Endothelial cell of umbilical vein (primary cell): ENCODE data around the gene TH. TPM values are rescaled to one million over a fixed set of nuclear protein-coding genes. Genes with fewer than 3 reads are reported as not detected.
A peak's percentile ranks its signal among the peaks of the same experiment; 100 is the strongest.

Experiments
- BruUV-seq: library from RNA; stranded (reverse); fragments of 400-500 nt; replicated peaks from 2 replicates; lab custom pipeline; 2021; lab: Mats Ljungman, UMichigan
- CTCF ChIA-PET: fragments of 300-600, 350-600 bp; sonication (Branson Sonifier 250); formaldehyde crosslinking; loops from one replicate; lab custom pipeline; 2021; ENCODE audit warnings: antibody characterized with exemption, inconsistent platforms; lab: Charles Lee
- POLR2A ChIA-PET: fragments of 300-600, 350-600 bp; sonication (Branson Sonifier 250); formaldehyde crosslinking; loops from one replicate; lab custom pipeline; 2021; ENCODE audit warnings: antibody characterized with exemption, inconsistent platforms; lab: Charles Lee
- DNase-seq: peaks from one replicate; pipeline ENCODE4 v3.0.0-alpha.2; 2011; ENCODE audit warnings: low read depth, low spot score
- FAIRE-seq: peaks from 2 replicates; lab custom pipeline; 2011; peaks lifted over from hg19 to GRCh38; lab: Jason Lieb, UNC
- H2AFZ ChIP-seq: 2 replicates; pipeline ENCODE4 v1.6.0; 2012; ENCODE audit warnings: low read depth, low read length, control low read depth, inconsistent platforms
- H3K27ac ChIP-seq: 2 replicates; pipeline ENCODE4 v1.5.1; 2011; ENCODE audit warnings: low read depth, mild to moderate bottlenecking, control low read depth, low read length, moderate library complexity; ENCODE audit not compliant: insufficient read depth
- H3K27me3 ChIP-seq, 2 experiments: 2 replicates each; pipeline versions ENCODE4 v1.6.0 to v1.6.1; 2011; ENCODE audit warnings: low read length in 2 of 2, mixed read lengths in 1 of 2; ENCODE audit not compliant: control insufficient read depth in 2 of 2, insufficient read depth in 2 of 2
- H3K36me3 ChIP-seq, 2 experiments: 2 replicates in 1 of 2; 3 replicates in 1 of 2; pipeline ENCODE4 v1.5.1; 2011; ENCODE audit warnings: low read length in 2 of 2, mild to moderate bottlenecking in 1 of 2, moderate library complexity in 1 of 2; ENCODE audit not compliant: control insufficient read depth in 2 of 2, insufficient read depth in 2 of 2; ENCODE audit errors: extremely low read depth in 1 of 2
- H3K4me1 ChIP-seq: 3 replicates; pipeline ENCODE4 v1.5.1; 2011; ENCODE audit warnings: mild to moderate bottlenecking, low read length; ENCODE audit not compliant: control insufficient read depth, insufficient read depth; ENCODE audit errors: extremely low read depth
- H3K4me2 ChIP-seq: 2 replicates; pipeline ENCODE4 v1.6.1; 2011; ENCODE audit warnings: low read length, control low read depth, mixed read lengths; ENCODE audit not compliant: insufficient read depth
- H3K4me3 ChIP-seq, 3 experiments: fragments of 200-600 bp in 1 of 3; sonication (generic), shearing (Covaris generic) in 1 of 3; replicated peaks in 1 of 3; 2 replicates each; pipeline ENCODE4 v1.5.1; 2011 to 2016; ENCODE audit warnings: control low read depth in 3 of 3, low read length in 3 of 3, mild to moderate bottlenecking in 2 of 3, inconsistent platforms in 1 of 3, low read depth in 1 of 3, moderate library complexity in 1 of 3; ENCODE audit not compliant: insufficient read depth in 1 of 3
- H3K79me2 ChIP-seq: 2 replicates; pipeline ENCODE4 v1.6.0; 2012; ENCODE audit warnings: low read length, inconsistent platforms; ENCODE audit not compliant: control insufficient read depth, insufficient read depth
- H3K9ac ChIP-seq: replicated peaks from 2 replicates; pipeline ENCODE3; 2011; ENCODE audit warnings: low read length, control low read depth; ENCODE audit not compliant: insufficient read depth; ENCODE audit errors: extremely low read depth
- H3K9me1 ChIP-seq: replicated peaks from 3 replicates; pipeline ENCODE4 v1.6.0; 2011; ENCODE audit warnings: mild to moderate bottlenecking, low read length; ENCODE audit not compliant: control insufficient read depth, insufficient read depth; ENCODE audit errors: extremely low read depth
- H3K9me3 ChIP-seq: replicated peaks from 2 replicates; pipeline ENCODE4 v1.5.1; 2012; ENCODE audit warnings: low read length, inconsistent platforms; ENCODE audit not compliant: control insufficient read depth, insufficient read depth
- H4K20me1 ChIP-seq: replicated peaks from 2 replicates; pipeline ENCODE3; 2011; ENCODE audit warnings: mild to moderate bottlenecking, low read length; ENCODE audit not compliant: control insufficient read depth, insufficient read depth; ENCODE audit errors: extremely low read depth
- MYC ChIP-seq: IDR thresholded peaks from one replicate; pipeline ENCODE4 v1.6.1; 2011; ENCODE audit warnings: mild to moderate bottlenecking, low read depth, low read length
- POLR2A ChIP-seq: IDR thresholded peaks from 2 replicates; pipeline ENCODE4 v1.6.1; 2012; ENCODE audit warnings: low read depth, mild to moderate bottlenecking, control low read depth, low read length
- dilution Hi-C: fragments of 300-500 bp; cut with MboI; formaldehyde crosslinking; loops from one replicate; pipeline ENCODE4 v1.15.0; 2019; ENCODE audit warnings: low sequenced_read_pairs; ENCODE audit not compliant: extremely low pct_ligation_motif_present
- intact Hi-C: fragments of 100-400 bp; cut with micrococcal nuclease; formaldehyde crosslinking; loops from one replicate; pipeline ENCODE4 v1.10.0; 2022
- polyA plus RNA-seq, 4 experiments: library from polyadenylated mRNA; depleted of rRNA in 3 of 4; stranded (reverse) in 3 of 4; unstranded in 1 of 4; fragments of >200 nt; gene quantifications; 2 replicates each; pipeline versions ENCODE4 v1.2.1 to v1.2.3, GENCODE V29; 2011 to 2012; ENCODE audit warnings: missing spikeins in 1 of 4
- total RNA-seq: library from RNA; stranded (reverse); gene quantifications from 2 replicates; pipeline ENCODE4 v1.2.3, GENCODE V29; 2021
- TF ChIP-seq, protein P1 (sequence below): IDR thresholded peaks from 2 replicates; pipeline ENCODE4 v1.6.1; 2011; ENCODE audit not compliant: insufficient read depth, insufficient read length
- TF ChIP-seq, protein P2 (sequence below), 2 donors: IDR thresholded peaks; 1 replicate in 1 of 2; 2 replicates in 1 of 2; pipeline ENCODE4 v1.5.1; 2011; ENCODE audit warnings: low read length in 2 of 2, mild to moderate bottlenecking in 2 of 2, moderate library complexity in 2 of 2, control low read depth in 1 of 2, inconsistent platforms in 1 of 2, low read depth in 1 of 2; ENCODE audit not compliant: insufficient read depth in 1 of 2; ENCODE audit errors: extremely low read depth in 1 of 2

TH gene
- total and polyA plus RNA-seq, 2 donors (not counting 3 experiments of a cell fraction or from before 2014, with no cell fraction given): not detected

DNA sequence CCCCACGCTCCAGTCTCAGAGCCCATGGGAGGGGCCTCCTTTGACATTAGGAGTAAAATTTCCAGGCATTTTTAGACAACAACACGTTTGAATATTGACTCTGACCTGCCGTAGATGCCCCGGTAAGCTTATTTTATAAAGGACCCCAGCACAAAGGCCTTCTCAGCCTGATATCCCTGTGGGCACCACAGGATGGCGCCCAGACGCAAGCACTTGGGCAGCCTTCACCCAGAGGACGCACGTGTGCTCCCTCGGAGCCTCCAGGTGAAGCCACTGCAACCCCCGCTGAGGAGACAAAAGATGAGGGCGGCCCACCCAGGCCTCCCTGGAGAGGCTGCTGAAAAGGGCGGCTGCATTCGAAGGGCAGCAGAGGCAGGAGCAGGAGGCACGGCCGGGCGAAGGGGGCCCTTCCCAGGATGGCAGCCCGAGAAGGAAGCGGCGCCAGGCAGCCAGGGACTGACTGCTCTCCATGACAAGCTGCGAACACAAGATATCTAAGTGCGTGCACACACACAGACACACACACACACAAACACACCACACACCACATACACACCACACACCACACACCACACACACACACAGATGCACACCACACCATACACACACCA, 15.2 kb upstream of the TH start:
- CTCF ChIA-PET: interaction anchor here (0.6 to 2.6 kb wide), 8 partner anchors 13 to 534 kb away, joined by 3 to 43 read pairs (median 4); partner anchors contain the start of gene CD81
- intact Hi-C loops: no loop called here

More for the DNA sequence above, 15.2 kb upstream of the TH start:
- H3K79me2 ChIP-seq: no peaks in the 10 kb centered on the region
- FAIRE-seq: no peak
- POLR2A ChIA-PET: no interaction called here
- peak; percentile 11 for DNase-seq
- H3K4me3 ChIP-seq: no peak overlapping the region
- dilution Hi-C loops: no loop called here
- no TSS peak for BruUV-seq
- no peaks in the 10 kb centered on the region for H3K9me3 ChIP-seq
- no peak overlapping the region for H3K9ac ChIP-seq
- H3K4me1 ChIP-seq: no peaks in the 10 kb centered on the region
- H3K27ac ChIP-seq: no peak overlapping the region
- H3K36me3 ChIP-seq: no peaks in the 10 kb centered on the region
- H2AFZ ChIP-seq: no peak overlapping the region
- H4K20me1 ChIP-seq: no peaks in the 10 kb centered on the region
- no peak overlapping the region for H3K4me2 ChIP-seq
- peaks cover 0 to 6% of the 10 kb centered on the region in 2 experiments for H3K27me3 ChIP-seq
- TF ChIP-seq POLR2A: no peak
- TF ChIP-seq, protein P1, sequence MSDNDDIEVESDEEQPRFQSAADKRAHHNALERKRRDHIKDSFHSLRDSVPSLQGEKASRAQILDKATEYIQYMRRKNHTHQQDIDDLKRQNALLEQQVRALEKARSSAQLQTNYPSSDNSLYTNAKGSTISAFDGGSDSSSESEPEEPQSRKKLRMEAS: no peak
- TF ChIP-seq MYC: no peak
- TF ChIP-seq, protein P2, sequence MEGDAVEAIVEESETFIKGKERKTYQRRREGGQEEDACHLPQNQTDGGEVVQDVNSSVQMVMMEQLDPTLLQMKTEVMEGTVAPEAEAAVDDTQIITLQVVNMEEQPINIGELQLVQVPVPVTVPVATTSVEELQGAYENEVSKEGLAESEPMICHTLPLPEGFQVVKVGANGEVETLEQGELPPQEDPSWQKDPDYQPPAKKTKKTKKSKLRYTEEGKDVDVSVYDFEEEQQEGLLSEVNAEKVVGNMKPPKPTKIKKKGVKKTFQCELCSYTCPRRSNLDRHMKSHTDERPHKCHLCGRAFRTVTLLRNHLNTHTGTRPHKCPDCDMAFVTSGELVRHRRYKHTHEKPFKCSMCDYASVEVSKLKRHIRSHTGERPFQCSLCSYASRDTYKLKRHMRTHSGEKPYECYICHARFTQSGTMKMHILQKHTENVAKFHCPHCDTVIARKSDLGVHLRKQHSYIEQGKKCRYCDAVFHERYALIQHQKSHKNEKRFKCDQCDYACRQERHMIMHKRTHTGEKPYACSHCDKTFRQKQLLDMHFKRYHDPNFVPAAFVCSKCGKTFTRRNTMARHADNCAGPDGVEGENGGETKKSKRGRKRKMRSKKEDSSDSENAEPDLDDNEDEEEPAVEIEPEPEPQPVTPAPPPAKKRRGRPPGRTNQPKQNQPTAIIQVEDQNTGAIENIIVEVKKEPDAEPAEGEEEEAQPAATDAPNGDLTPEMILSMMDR (IDR thresholded peaks at IDR 0.05; ENCODE audit: extremely low read depth in 1 of 2, insufficient read depth in 1 of 2, low read depth in 1 of 2, low read length in 2 of 2): peak; percentile 6 to 49
- no peaks in the 10 kb centered on the region for H3K9me1 ChIP-seq
